Left ventricle myocardium superior (tissue), 1 donor: ENCODE measurements around the gene COL18A1. TPM values are rescaled to one million over a fixed set of nuclear protein-coding genes. Genes with fewer than 3 reads are reported as not detected.

Experiments used
- ATAC-seq: fragments of 200-7000 bp; cut with Tn5 transposase; one replicate; pipeline ENCODE4 v1.9.1; 2020; ENCODE audit warnings: mild to moderate bottlenecking, moderate library complexity
- DNase-seq: peaks from one replicate; pipeline ENCODE4 v3.0.0-alpha.2; 2020
- intact Hi-C: fragments of 100-400 bp; cut with micrococcal nuclease; formaldehyde crosslinking; loops from one replicate; pipeline ENCODE4 v1.11.0; 2022
- total RNA-seq: library from RNA; stranded (reverse); fragmentation: NEBNext Ultra II Directional; extraction: Animal tissue kit (Norgen Biotek cat#: 25700); gene quantifications from one replicate; pipeline ENCODE4 v1.2.1, GENCODE V29; 2021
- donor health status: DM: no; HTN: yes; CAD: no; lungs with severe emphysema.

Gene COL18A1
- total RNA-seq, 1 donor from 2014 or later, result 52.4 TPM

GRCh38 chr21:45457161-45457831, 52.3 kb downstream of the COL18A1 start:
- ATAC-seq, result no peak
- intact Hi-C loops, result no loop called here
- peak; percentile 18 for DNase-seq

- no peak for DNase-seq
- intact Hi-C loops, result no loop called here
- ATAC-seq, result no peak
Observed at GRCh38 chr21:45457832-45458172, 52.8 kb downstream of the COL18A1 start.

DNA sequence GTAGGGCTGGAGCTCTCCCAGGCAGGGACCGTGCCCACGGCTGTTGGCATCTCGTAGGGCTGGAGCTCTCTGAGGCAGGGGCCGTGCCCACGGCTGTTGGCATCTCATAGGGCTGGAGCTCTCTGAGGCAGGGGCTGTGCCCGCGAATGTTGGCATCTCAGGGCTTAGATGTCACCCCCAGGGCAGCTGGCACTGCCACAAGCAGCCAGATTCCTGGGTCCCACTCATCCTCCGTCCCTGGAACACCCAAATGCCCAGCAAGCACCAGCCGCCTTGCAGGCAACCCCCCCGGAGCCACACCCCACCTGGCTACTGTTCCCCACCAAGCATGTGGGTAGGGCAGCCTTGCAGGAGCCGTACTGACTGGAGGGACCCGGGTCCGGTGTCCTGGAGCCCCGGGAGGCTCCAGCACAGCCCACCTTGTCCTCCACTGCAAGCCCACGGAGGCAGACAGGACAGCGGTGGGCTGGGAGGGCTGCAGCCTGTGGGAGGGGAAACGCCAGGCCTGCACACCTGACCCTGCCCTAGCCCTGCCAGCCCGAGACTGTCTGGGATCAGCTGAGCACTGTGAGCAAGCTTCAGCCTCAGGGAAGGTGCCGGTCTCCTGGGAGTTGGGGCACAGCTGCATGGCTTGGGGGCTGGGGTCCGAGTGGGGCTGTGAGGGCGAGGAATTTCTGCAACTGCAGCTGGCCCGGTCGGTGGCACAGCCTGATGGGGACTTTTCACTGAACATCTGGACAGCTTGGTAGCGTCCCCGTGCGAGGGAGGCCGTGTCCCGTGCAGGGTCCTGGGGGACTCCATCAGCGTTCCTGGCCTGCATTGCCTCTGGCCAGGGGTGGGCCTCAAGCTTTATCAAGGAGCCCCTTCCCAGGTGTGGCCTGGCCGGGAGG, 53.6 kb downstream of the COL18A1 start:
- peak; percentile 23 for DNase-seq
- intact Hi-C loops, result no loop called here
- ATAC-seq, result no peak

GRCh38 chr21:45459171-45460010, 54.4 kb downstream of the COL18A1 start:
- intact Hi-C loops, result no loop called here
- DNase-seq, result peak; percentile 22
- ATAC-seq, result no peak

DNA sequence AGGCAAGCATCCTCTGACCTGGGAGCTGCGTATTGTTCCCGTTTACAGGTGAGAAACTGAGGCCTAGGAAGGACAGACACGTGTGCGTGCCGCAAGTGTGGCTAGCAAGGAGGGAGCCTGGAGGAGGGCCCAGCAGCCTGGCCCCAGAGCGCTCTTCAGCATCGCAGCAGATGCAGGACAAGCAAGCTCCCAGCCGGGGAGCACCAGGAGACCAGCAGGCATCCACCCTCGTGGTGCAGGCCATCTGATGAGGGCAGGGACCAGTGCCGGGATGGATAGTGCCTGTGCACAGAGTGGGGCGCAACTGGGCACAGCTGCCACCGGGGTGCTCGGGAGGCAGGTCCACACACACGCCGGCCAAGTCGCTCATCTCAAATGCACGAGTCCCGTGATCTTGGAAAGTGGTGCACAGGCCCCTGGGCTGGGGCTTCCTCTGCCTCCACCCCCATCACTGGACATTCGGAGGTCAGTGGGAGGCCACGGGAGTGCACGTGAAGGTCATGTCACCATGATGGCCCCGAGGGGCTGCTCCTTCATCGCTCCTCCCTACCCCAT, 55.1 kb downstream of the COL18A1 start:
- no peak for ATAC-seq
- intact Hi-C loops, result no loop called here
- DNase-seq, result peak; percentile 27

DNA sequence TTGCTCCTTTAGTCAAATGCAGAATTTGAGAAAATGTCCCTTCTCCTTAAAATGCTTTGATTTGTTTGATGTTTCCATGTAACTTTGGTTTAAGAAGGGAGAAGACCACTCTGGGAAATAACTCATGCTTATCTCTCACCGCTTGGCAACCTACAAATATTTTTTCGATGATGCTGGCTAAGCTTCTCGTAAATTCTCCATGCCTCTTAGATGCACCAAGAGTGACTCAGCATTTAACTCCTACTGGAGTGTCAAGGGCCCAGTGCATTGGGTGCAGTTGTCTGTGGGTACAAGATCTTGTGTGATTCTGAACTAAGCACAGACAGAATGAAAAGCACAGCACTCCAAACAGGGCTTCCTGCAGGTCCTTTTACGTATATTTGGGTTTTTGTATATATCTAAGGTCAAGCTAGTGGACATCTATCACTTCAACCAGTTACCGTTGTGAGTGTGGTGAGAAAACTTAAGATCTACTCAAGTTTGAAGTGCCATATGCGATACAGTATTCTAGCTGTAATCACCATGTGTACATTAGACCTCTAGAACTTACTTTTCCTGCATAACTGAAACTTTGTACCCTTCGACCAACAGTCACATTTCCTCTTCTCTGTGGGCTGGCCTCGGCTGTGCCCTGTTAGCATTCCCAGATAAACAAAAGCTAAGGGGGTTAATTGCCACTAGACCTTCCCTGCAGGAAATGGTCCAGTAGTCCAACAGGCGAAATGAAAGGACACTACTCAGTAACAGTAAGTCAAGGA, 55.8 kb downstream of the COL18A1 start:
- DNase-seq, result no peak
- intact Hi-C loops, result no loop called here
- ATAC-seq, result no peak

- ATAC-seq (no peak), DNase-seq (no peak)
- intact Hi-C loops, result no loop called here
Observed at GRCh38 chr21:45461369-45461750, 56.4 kb downstream of the COL18A1 start.

- ATAC-seq (no peak), DNase-seq (no peak)
- intact Hi-C loops, result no loop called here
Observed at GRCh38 chr21:45461806-45462341, 56.9 kb downstream of the COL18A1 start.

DNA sequence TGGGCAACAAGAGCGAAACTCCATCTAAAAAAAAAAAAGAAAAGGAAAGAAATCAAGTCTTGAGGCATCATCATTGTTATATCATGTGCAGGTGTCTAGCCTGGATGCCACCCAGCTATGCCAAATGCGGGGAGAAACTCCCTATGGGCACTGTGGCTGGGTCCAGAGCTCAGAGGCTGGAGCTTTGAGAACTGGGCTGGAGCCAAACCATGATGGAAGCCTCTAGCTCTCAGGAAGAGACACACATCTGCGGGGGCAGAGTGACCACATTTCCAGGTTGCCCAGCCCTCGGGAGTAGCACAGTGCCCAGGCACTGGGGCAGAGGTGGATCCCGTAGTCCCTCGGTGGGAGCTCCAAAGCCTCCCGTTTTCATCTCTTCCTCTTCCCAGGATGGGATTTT, 58.9 kb downstream of the COL18A1 start:
- ATAC-seq, result no peak
- no peak for DNase-seq
- intact Hi-C loops, result no loop called here

DNA sequence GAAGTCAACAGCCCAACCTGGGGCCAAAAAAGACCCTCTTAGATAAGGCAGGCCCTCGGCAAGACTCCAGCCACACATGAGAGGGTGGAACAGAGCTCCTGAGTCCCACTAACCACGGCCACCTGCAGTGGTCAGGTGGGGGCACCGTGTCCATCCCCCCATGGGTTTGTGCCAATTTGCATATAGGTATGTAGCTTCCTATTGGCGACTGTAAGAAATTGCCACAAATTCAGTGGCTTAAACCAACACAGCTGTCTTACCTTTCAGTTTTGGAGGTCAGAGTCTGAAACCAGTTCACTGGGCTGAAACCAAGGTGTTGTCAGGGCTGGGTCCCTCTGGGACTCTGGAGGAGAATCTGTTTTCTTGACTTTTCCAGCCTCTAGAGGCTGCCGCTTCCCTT, 59.3 kb downstream of the COL18A1 start:
- ATAC-seq (no peak), DNase-seq (no peak)
- intact Hi-C loops, result no loop called here

DNA sequence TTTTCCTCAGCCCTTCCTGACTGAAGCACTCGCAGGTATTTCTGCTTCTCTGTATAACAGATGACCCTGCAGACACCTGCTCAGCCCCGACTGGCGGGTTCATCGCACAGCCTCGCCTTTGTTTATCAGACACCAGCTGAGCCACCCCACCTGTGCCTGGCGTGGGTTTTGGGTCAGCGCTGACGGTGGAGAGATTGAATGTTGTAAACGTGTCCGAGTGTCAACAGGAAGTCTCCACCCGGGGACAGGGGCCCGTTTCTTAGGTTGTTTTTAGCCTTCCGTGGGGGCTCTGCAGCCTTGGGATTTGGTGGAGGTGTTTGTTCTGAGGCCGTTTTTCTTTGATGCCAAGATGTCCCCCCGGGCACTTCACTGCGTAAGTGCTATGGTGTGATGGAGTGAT, 60.1 kb downstream of the COL18A1 start:
- ATAC-seq (no peak), DNase-seq (peak; percentile 25)
- intact Hi-C loops, result no loop called here

GRCh38 chr21:45465611-45466329, 60.8 kb downstream of the COL18A1 start:
- DNase-seq (peak; percentile 26), ATAC-seq (no peak)
- intact Hi-C loops, result no loop called here

DNA sequence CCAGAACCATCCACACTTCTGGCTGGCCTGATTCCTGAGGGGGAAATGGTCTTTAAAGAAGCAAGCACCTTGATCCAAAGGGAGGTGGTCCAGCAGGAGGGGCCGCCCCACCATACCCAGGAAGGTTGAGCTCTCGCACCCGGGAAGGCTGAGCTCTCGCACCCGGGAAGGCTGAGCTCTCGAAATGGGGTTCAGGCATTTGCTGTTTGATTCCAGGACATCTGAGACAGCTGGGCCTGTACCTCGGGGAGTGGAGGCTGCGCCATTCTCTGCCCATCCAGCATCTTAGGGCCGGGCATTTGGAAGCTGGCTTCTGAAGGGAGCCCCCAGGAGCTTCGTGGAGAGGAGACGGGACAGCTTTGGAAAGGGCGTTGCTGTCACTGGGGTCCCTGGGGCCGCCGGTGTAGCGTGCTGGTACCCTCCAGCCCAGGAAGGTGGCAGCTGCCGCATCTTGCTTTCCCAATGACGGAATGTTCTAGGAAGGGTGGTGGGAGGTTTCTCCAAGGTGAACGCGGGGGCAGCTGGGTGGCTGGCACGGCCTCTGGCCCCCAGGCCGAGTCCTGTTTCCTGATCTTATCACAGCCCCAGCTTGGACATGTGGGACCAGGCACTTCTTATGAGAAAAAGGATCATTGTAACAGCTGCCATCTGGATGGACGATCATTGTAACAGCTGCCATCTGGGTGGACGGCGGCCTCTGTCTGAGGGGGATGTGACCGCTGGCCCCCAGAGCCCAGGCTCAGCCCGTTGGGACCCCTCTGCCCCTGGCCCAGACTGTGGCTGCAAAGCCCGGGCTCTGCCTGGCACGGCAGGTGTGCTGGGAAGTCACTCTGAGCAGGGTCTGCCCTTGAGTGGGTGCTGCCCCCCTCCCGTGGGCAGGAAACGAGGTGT, 61.6 kb downstream of the COL18A1 start:
- DNase-seq (peak; percentile 26), ATAC-seq (no peak)
- intact Hi-C loops, result no loop called here

- DNase-seq, result peak; percentile 33
- ATAC-seq, result no peak
- intact Hi-C loops, result no loop called here
Observed at GRCh38 chr21:45467221-45467779, 62.3 kb downstream of the COL18A1 start.

GRCh38 chr21:45468051-45468970, 63.3 kb downstream of the COL18A1 start:
- intact Hi-C loops, result no loop called here
- DNase-seq, result peak; percentile 24

DNA sequence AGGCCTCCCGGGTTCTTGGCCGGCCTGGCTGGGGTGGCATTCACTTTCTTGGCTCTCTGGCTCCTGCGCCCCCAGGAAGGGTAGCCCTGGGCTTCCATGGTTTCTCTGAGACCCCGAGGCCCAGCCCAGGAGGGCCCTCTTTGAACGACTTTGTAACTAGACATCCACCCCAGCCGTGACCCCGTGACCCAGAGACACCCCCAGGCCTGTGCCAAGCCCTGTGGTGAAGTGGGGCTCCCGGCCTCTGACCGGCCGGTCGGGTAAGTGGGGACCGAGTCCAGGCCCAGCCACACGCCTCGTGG, 64.0 kb downstream of the COL18A1 start:
- intact Hi-C loops, result no loop called here
- no peak for ATAC-seq
- DNase-seq, result no peak

More at GRCh38 chr21:45468051-45468970, 63.3 kb downstream of the COL18A1 start:
- ATAC-seq, result no peak
